ENCODE data around the gene EFNA1.

The EFNA1 gene

GRCh38 chr1:155176544-155177071 lies 48.9 kb downstream of the EFNA1 start:
- DNase-seq = peak; percentile 90

- DNase-seq = no peak
Measured at GRCh38 chr1:155177192-155177917, 49.7 kb downstream of the EFNA1 start.

GRCh38 chr1:155177918-155178281 lies 50.2 kb downstream of the EFNA1 start:
- no peak for DNase-seq

- DNase-seq = no peak
Measured at GRCh38 chr1:155178441-155179111, 50.9 kb downstream of the EFNA1 start.

GRCh38 chr1:155179112-155180031 lies 51.7 kb downstream of the EFNA1 start:
- DNase-seq = no peak

GRCh38 chr1:155181371-155182051 lies 53.8 kb downstream of the EFNA1 start:
- DNase-seq = no peak

GRCh38 chr1:155182052-155182550 lies 54.4 kb downstream of the EFNA1 start:
- DNase-seq = no peak

- DNase-seq = no peak
Measured at GRCh38 chr1:155183775-155184221, 56.1 kb downstream of the EFNA1 start.

- no peak for DNase-seq
Measured at GRCh38 chr1:155184351-155184811, 56.7 kb downstream of the EFNA1 start.
